GM12878 (cell line): Measurements from ENCODE around the gene CENPX. TPM values are rescaled to one million over a fixed set of nuclear protein-coding genes. Genes with fewer than 3 reads are reported as not detected.

ENCODE experiments used
- ATAC-seq: fragments of 200-7000 bp; cut with Tn5 transposase; 3 replicates; pipeline ENCODE4 v1.9.1; 2020; ENCODE audit warnings: mild to moderate bottlenecking, moderate library complexity
- BruUV-seq: library from RNA; stranded (reverse); fragments of 400-500 nt; replicated peaks from 2 replicates; lab custom pipeline; 2021; lab: Mats Ljungman, UMichigan
- CTCF ChIA-PET: fragments of 300-600 bp; sonication (Branson Sonifier 250); formaldehyde crosslinking; extraction: SDS; loops from one replicate; lab custom pipeline; 2021; ENCODE audit warnings: inconsistent platforms; lab: Yijun Ruan, JAX
- POLR2A ChIA-PET: fragments of 350-600 bp; formaldehyde crosslinking; extraction: SDS; loops from one replicate; lab custom pipeline; 2021; ENCODE audit warnings: inconsistent platforms; lab: Charles Lee
- RAD21 ChIA-PET: fragments of 300-600 bp; sonication (Branson Sonifier 250); formaldehyde crosslinking; loops from one replicate; lab custom pipeline; 2023; ENCODE audit warnings: antibody characterized with exemption; ENCODE audit not compliant: unreplicated experiment; lab: Charles Lee
- SMC1A ChIA-PET: fragments of 300-600 bp; sonication (Branson Sonifier 250); formaldehyde crosslinking; loops from one replicate; lab custom pipeline; 2023; ENCODE audit not compliant: unreplicated experiment, uncharacterized antibody; lab: Charles Lee
- DNase-seq: peaks from one replicate; pipeline ENCODE4 v3.0.0-alpha.2; 2011; ENCODE audit warnings: low read depth, low spot score
- FAIRE-seq: peaks from 3 replicates; lab custom pipeline; 2011; peaks lifted over from hg19 to GRCh38; lab: Jason Lieb, UNC
- H2AFZ ChIP-seq: 2 replicates; pipeline ENCODE4 v1.6.0; 2011; ENCODE audit warnings: low read depth, low read length, control low read depth; ENCODE audit not compliant: control insufficient read depth
- H3K27ac ChIP-seq: 2 replicates; pipeline ENCODE4 v1.5.1; 2011; ENCODE audit warnings: control low read depth; ENCODE audit not compliant: control insufficient read depth, insufficient read depth
- H3K27me3 ChIP-seq, 2 experiments: replicated peaks in 1 of 2; 2 replicates each; pipeline versions ENCODE4 v1.6.0 to v1.6.1; 2011; ENCODE audit warnings: low read length in 1 of 2; ENCODE audit not compliant: control insufficient read depth in 2 of 2, insufficient read depth in 2 of 2
- H3K36me3 ChIP-seq, 2 experiments: 2 replicates each; pipeline ENCODE4 v1.5.1; 2011; ENCODE audit warnings: low read length in 1 of 2; ENCODE audit not compliant: control insufficient read depth in 2 of 2, insufficient read depth in 2 of 2
- H3K4me1 ChIP-seq: 2 replicates; pipeline ENCODE4 v1.6.1; 2011; ENCODE audit warnings: mild to moderate bottlenecking, low read length, moderate library complexity, mixed read lengths; ENCODE audit not compliant: control insufficient read depth, insufficient read depth
- H3K4me2 ChIP-seq: 2 replicates; pipeline ENCODE4 v1.6.0; 2011; ENCODE audit warnings: control low read depth; ENCODE audit not compliant: control insufficient read depth, insufficient read depth
- H3K4me3 ChIP-seq: fragments of 200-600 bp; sonication (generic); 2 replicates; pipeline ENCODE4 v1.5.1; 2016
- H3K79me2 ChIP-seq: 2 replicates; pipeline ENCODE4 v1.6.0; 2011; ENCODE audit warnings: low read length; ENCODE audit not compliant: control insufficient read depth, insufficient read depth
- H3K9ac ChIP-seq: 2 replicates; pipeline ENCODE4 v1.8.0; 2011; ENCODE audit warnings: low read length, control low read depth, mixed read lengths; ENCODE audit not compliant: control insufficient read depth, insufficient read depth
- H3K9me3 ChIP-seq: replicated peaks from 3 replicates; pipeline ENCODE4 v1.5.1; 2011; ENCODE audit warnings: mild to moderate bottlenecking, low read length; ENCODE audit not compliant: control insufficient read depth, insufficient read depth
- H4K20me1 ChIP-seq: 2 replicates; pipeline ENCODE4 v1.6.0; 2011; ENCODE audit not compliant: control insufficient read depth, insufficient read depth
- ATF3 ChIP-seq: IDR thresholded peaks from 2 replicates; pipeline ENCODE4 v1.6.1; 2011; ENCODE audit warnings: low read depth, mild to moderate bottlenecking, low read length, moderate library complexity, borderline replicate concordance; ENCODE audit errors: extremely low read depth
- BCL3 ChIP-seq: IDR thresholded peaks from 2 replicates; pipeline ENCODE4 v1.6.1; 2011; ENCODE audit warnings: borderline replicate concordance, low read depth, mild to moderate bottlenecking, moderate library complexity, low read length; ENCODE audit not compliant: insufficient read depth, poor library complexity, severe bottlenecking
- CBX5 ChIP-seq: sonication (generic); IDR thresholded peaks from 2 replicates; pipeline ENCODE4 v1.6.1; 2016; ENCODE audit warnings: low read depth, moderate library complexity, mild to moderate bottlenecking, inconsistent platforms
- CHD1 ChIP-seq: IDR thresholded peaks from 2 replicates; pipeline ENCODE4 v1.6.1; 2012; ENCODE audit warnings: low read depth, low read length, improper control_type of control experiment
- CREB1 ChIP-seq: IDR thresholded peaks from 2 replicates; pipeline ENCODE4 v1.6.1; 2012; ENCODE audit warnings: low read depth, mild to moderate bottlenecking, inconsistent platforms
- CTCF ChIP-seq, 3 experiments: IDR thresholded peaks in 2 of 3; conservative IDR thresholded peaks in 1 of 3; 2 replicates each; pipeline ENCODE4 v1.5.1; 2011; ENCODE audit warnings: low read depth in 3 of 3, low read length in 3 of 3, mild to moderate bottlenecking in 3 of 3, control low read depth in 2 of 3, moderate library complexity in 2 of 3, inconsistent platforms in 1 of 3, mixed read lengths in 1 of 3; ENCODE audit not compliant: control insufficient read depth in 2 of 3, insufficient read depth in 1 of 3; ENCODE audit errors: extremely low read depth in 1 of 3
- HDAC2 ChIP-seq: fragments of 200-600 bp; sonication (generic); IDR thresholded peaks from 2 replicates; pipeline ENCODE4 v1.6.1; 2017
- HDAC6 ChIP-seq: fragments of 200-600 bp; sonication (generic); IDR thresholded peaks from one replicate; pipeline ENCODE4 v1.8.0; 2017; ENCODE audit warnings: antibody characterized with exemption; ENCODE audit not compliant: unreplicated experiment
- IKZF1 ChIP-seq: fragments of 450-650 bp; conservative IDR thresholded peaks from 2 replicates; pipeline ENCODE4 v1.6.1; 2017; ENCODE audit warnings: antibody characterized with exemption, mild to moderate bottlenecking
- IRF4 ChIP-seq: IDR thresholded peaks from 2 replicates; pipeline ENCODE4 v1.6.1; 2011; ENCODE audit warnings: low read depth, low read length
- KLF5 ChIP-seq: fragments of 450-650 bp; IDR thresholded peaks from 2 replicates; pipeline ENCODE4 v1.6.1; 2014; ENCODE audit warnings: mild to moderate bottlenecking; ENCODE audit not compliant: partially characterized antibody
- MAX ChIP-seq: IDR thresholded peaks from 2 replicates; pipeline ENCODE4 v1.6.1; 2012; ENCODE audit warnings: low read depth, low read length, improper control_type of control experiment
- PBX3 ChIP-seq: IDR thresholded peaks from 2 replicates; pipeline ENCODE4 v1.6.1; 2011; ENCODE audit warnings: mild to moderate bottlenecking, low read depth, low read length, moderate library complexity; ENCODE audit not compliant: insufficient replicate concordance
- SREBF1 ChIP-seq: IDR thresholded peaks from 2 replicates; pipeline ENCODE4 v1.6.1; 2012; ENCODE audit warnings: mild to moderate bottlenecking, low read length
- STAT1 ChIP-seq: fragments of 450-650 bp; conservative IDR thresholded peaks from 2 replicates; pipeline ENCODE4 v1.6.1; 2014; ENCODE audit warnings: antibody characterized with exemption, mild to moderate bottlenecking
- YBX1 ChIP-seq: fragments of 450-650 bp; IDR thresholded peaks from 2 replicates; pipeline ENCODE4 v1.6.1; 2016; ENCODE audit warnings: antibody characterized with exemption
- YY1 ChIP-seq: IDR thresholded peaks from 2 replicates; pipeline ENCODE4 v1.6.1; 2011; ENCODE audit warnings: low read depth, mild to moderate bottlenecking, low read length
- ZNF274 ChIP-seq: IDR thresholded peaks from one replicate; pipeline ENCODE4 v1.8.0; 2011; ENCODE audit not compliant: insufficient read length, insufficient read depth
- WGBS: methylation state at CpG from one replicate; pipeline ENCODE4 v1.1.6; 2016; ENCODE audit warnings: low lambda C conversion rate; ENCODE audit not compliant: insufficient replicate concordance, insufficient coverage; ENCODE audit errors: missing lambda C conversion rate; 5-methylcytosine and 5-hydroxymethylcytosine counted together
- in situ Hi-C: fragments of 300-500 bp; cut with MboI; formaldehyde crosslinking; loops from 9 replicates; pipeline ENCODE4 v1.14.3; 2018; ENCODE audit warnings: mixed read lengths
- intact Hi-C: fragments of 100-400 bp; cut with micrococcal nuclease; formaldehyde crosslinking; loops from one replicate; pipeline ENCODE4 v1.14.2; 2022; ENCODE audit not compliant: unreplicated experiment
- polyA plus RNA-seq, 11 experiments: library from polyadenylated mRNA; depleted of rRNA in 4 of 11; unstranded in 6 of 11; stranded (reverse) in 5 of 11; fragments of >200 nt; fragmentation: Nextera tagmentation in 4 of 11; fragmentation: Illumina TruSeq in 1 of 11; extraction: Ambion mirVana in 4 of 11; extraction: Trizol in 1 of 11; gene quantifications; 1 replicate in 1 of 11; 2 replicates in 10 of 11; pipeline versions ENCODE4 v1.2.1 to v1.2.3, GENCODE V29; 2011 to 2016; ENCODE audit warnings: inconsistent platforms in 2 of 11, missing spikeins in 2 of 11, low read depth in 1 of 11
- total RNA-seq, 4 experiments: library from RNA; depleted of rRNA in 3 of 4; stranded (reverse); fragments of >200 nt in 3 of 4; fragmentation: Illumina TruSeq in 1 of 4; extraction: Trizol in 1 of 4; gene quantifications; 2 replicates each; pipeline versions ENCODE4 v1.2.1 to v1.2.3, GENCODE V29; 2013 to 2021

Gene CENPX
- total and polyA plus RNA-seq, 10 of the 15 experiments (the other 5 are each of a cell fraction or from before 2014, with no cell fraction given), result 11.7 to 182 (median 71.9) TPM

GRCh38 chr17:82025401-82026107, 2.9 kb upstream of the CENPX start:
- H3K9ac ChIP-seq, result no peak overlapping the region
- H3K27ac ChIP-seq, result no peak overlapping the region
- ChIA-PET POLR2A (interaction anchor here (0.6 kb wide), 1 partner anchor 161 kb away, joined by 3 read pairs; no protein-coding TSS in a partner anchor), RAD21 (no interaction called here), SMC1A (no interaction called here), CTCF (no interaction called here)
- no peak overlapping the region for H2AFZ ChIP-seq
- peaks cover 22% of the 10 kb centered on the region for H3K79me2 ChIP-seq
- H3K4me2 ChIP-seq, result no peak overlapping the region
- in situ Hi-C loops (no loop called here), intact Hi-C loops (no loop called here)
- no peaks in the 10 kb centered on the region for H3K9me3 ChIP-seq
- DNase-seq (no peak), FAIRE-seq (no peak), ATAC-seq (no peak)
- H4K20me1 ChIP-seq, result no peaks in the 10 kb centered on the region
- no peaks in the 10 kb centered on the region; a peak in 1 of 4 replicates for H3K36me3 ChIP-seq
- no TSS peak for BruUV-seq
- H3K27me3 ChIP-seq, result no peaks in the 10 kb centered on the region
- H3K4me1 ChIP-seq, result peaks cover 14% of the 10 kb centered on the region
- no peak overlapping the region for H3K4me3 ChIP-seq
- 85% methylated on average over 25 of the region's 25 CpGs for WGBS
- TF ChIP-seq KLF5 (no peak), HDAC2 (no peak), ATF3 (no peak), HDAC6 (no peak), ZNF274 (no peak), SREBF1 (no peak), YBX1 (no peak), CTCF (IDR thresholded peaks at IDR 0.05 in 2 of 3, conservative IDR thresholded peaks at IDR 0.05 in 1 of 3; ENCODE audit: control insufficient read depth in 2 of 3, extremely low read depth in 1 of 3, insufficient read depth in 1 of 3, low read depth in 3 of 3, low read length in 3 of 3) (no peak), IKZF1 (no peak), CBX5 (no peak), PBX3 (no peak), CHD1 (no peak), YY1 (no peak), IRF4 (no peak), BCL3 (no peak), STAT1 (no peak), CREB1 (no peak), MAX (no peak)
